ENCODE data around the gene CABP5. TPM values are rescaled to one million over a fixed set of nuclear protein-coding genes. Genes with fewer than 3 reads are reported as not detected.
"Not testable (repeated sequence)": the region's sequence is repeated elsewhere in the genome, so short reads cannot be mapped to it uniquely, and the experiment has no call there.

CABP5 gene
- not detected for total RNA-seq

GRCh38 chr19:48043675-48044258 lies at the start of gene CABP5:
Gene CABP5, minus strand, starts transcription at chr19:48044079. Its CDS starts 157 bp downstream, at chr19:48043922.
- DNase-seq (ENCODE audit: low read depth in 2 of 3, low spot score in 2 of 3), result peak in 1 of 3 donors; percentile 3

- not testable (repeated sequence) for DNase-seq (ENCODE audit: low read depth in 2 of 3, low spot score in 2 of 3)
These were observed 47.3 kb upstream of the CABP5 start for GRCh38 chr19:48091111-48091718.

GRCh38 chr19:48090281-48090802 lies 46.5 kb upstream of the CABP5 start:
- no peak for DNase-seq (ENCODE audit: low read depth in 2 of 3, low spot score in 2 of 3)

GRCh38 chr19:48088991-48089390 lies 45.1 kb upstream of the CABP5 start:
- not testable (repeated sequence) for DNase-seq (ENCODE audit: low read depth in 2 of 3, low spot score in 2 of 3)

GRCh38 chr19:48085904-48086864 lies 42.3 kb upstream of the CABP5 start:
- DNase-seq (ENCODE audit: low read depth in 2 of 3, low spot score in 2 of 3), result no peak

- DNase-seq (ENCODE audit: low read depth in 2 of 3, low spot score in 2 of 3), result no peak
These were observed 41.2 kb upstream of the CABP5 start for GRCh38 chr19:48085076-48085475.

GRCh38 chr19:48081106-48081505 lies 37.2 kb upstream of the CABP5 start:
- no peak for DNase-seq (ENCODE audit: low read depth in 2 of 3, low spot score in 2 of 3)

GRCh38 chr19:48070177-48070769 lies 26.4 kb upstream of the CABP5 start:
- not testable (repeated sequence) for DNase-seq (ENCODE audit: low read depth in 2 of 3, low spot score in 2 of 3)

GRCh38 chr19:48069435-48069834 lies 25.6 kb upstream of the CABP5 start:
- no peak for DNase-seq (ENCODE audit: low read depth in 2 of 3, low spot score in 2 of 3)

GRCh38 chr19:48064509-48064908 lies 20.6 kb upstream of the CABP5 start:
- DNase-seq (ENCODE audit: low read depth in 2 of 3, low spot score in 2 of 3), result no peak

- no peak for DNase-seq (ENCODE audit: low read depth in 2 of 3, low spot score in 2 of 3)
These were observed 17.8 kb upstream of the CABP5 start for GRCh38 chr19:48061401-48062344.

GRCh38 chr19:48060381-48060780 lies 16.5 kb upstream of the CABP5 start:
- DNase-seq (ENCODE audit: low read depth in 2 of 3, low spot score in 2 of 3), result no peak

GRCh38 chr19:48059331-48059730 lies 15.5 kb upstream of the CABP5 start:
- no peak for DNase-seq (ENCODE audit: low read depth in 2 of 3, low spot score in 2 of 3)

GRCh38 chr19:48053856-48054255 lies 10.0 kb upstream of the CABP5 start:
- DNase-seq (ENCODE audit: low read depth in 2 of 3, low spot score in 2 of 3), result no peak

GRCh38 chr19:48053076-48053475 lies 9.2 kb upstream of the CABP5 start:
- no peak for DNase-seq (ENCODE audit: low read depth in 2 of 3, low spot score in 2 of 3)

- DNase-seq (ENCODE audit: low read depth in 2 of 3, low spot score in 2 of 3), result peak in 2 of 3 donors; percentile 22 to 45
These were observed 7.6 kb upstream of the CABP5 start for GRCh38 chr19:48051335-48052033.

- no peak for DNase-seq (ENCODE audit: low read depth in 2 of 3, low spot score in 2 of 3)
These were observed 682 bp upstream of the CABP5 start for GRCh38 chr19:48044561-48044960.

- no peak for DNase-seq (ENCODE audit: low read depth in 2 of 3, low spot score in 2 of 3)
These were observed 1.9 kb downstream of the CABP5 start for GRCh38 chr19:48041877-48042580.
